Measurements from ENCODE around the gene KLF3. TPM values are rescaled to one million over a fixed set of nuclear protein-coding genes. Genes with fewer than 3 reads are reported as not detected.

Gene KLF3
- total RNA-seq, 1 experiment from 2014 or later: 11.6 TPM

DNA sequence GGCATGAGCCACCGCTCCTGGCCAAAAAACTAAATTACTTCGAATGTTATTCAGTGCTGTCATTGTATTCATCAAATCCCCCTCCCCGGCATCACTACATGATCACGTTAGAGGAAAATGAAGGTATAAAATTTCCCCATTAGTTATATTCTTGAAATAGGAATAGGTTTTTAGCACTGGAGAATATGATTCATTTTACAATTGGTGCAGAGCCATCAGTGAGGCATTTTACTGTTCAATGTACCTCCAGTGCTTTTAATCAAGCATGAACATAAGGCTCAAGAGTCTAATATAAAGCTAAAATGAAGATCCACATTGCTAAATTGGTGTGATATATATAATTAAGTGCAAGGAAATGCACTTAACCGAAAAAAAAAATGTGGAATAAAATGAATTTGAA, 18.3 kb downstream of the KLF3 start:
- no peak for DNase-seq (ENCODE audit: low read depth, low spot score)
- in situ Hi-C loops (cut with HindIII; ENCODE audit: low pct_unique_long_range_greater_than_20kb, low sequenced_read_pairs): no loop called here

DNA sequence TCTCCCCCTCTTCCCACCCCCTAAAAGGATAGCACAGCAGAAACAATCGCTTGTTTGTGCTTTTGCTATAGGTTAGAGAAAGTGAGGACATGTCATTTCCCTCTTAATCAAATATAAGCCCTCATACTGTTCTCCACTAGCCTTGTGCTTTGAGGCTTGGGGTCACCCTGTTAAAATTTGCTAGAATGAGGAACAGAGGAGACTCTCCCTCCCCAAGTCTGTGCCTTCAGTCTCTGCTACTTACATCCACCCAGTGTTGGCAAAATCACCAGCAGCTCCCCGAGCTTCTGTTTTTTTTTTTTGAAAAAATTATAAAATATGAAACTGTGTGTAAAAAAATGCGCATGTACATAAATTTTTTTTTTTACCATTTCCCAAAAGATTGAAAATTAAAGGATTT, 19.3 kb downstream of the KLF3 start:
- DNase-seq (ENCODE audit: low read depth, low spot score): no peak
- in situ Hi-C loops (cut with HindIII; ENCODE audit: low pct_unique_long_range_greater_than_20kb, low sequenced_read_pairs): no loop called here

DNA sequence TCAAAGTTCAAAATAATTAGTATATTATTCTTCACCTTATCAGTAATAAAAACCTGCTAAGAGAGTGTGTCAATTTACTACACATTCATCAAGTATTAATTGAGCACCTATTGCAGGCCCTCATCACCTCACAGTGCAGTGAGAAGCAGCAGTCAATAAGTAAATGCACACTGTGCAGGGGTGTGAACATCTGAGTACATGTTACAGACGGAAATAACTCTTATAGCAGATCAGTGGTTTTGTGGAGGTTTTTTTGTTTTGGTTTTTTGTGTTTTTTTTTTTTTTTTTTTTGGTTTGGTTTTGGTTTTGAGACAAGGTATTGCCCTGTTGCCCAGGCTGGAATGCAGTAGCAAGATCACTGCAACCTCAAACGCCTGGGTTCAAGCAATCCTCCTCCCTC, 20.3 kb downstream of the KLF3 start:
- in situ Hi-C loops (cut with HindIII; ENCODE audit: low pct_unique_long_range_greater_than_20kb, low sequenced_read_pairs): no loop called here
- no peak for DNase-seq (ENCODE audit: low read depth, low spot score)

DNA sequence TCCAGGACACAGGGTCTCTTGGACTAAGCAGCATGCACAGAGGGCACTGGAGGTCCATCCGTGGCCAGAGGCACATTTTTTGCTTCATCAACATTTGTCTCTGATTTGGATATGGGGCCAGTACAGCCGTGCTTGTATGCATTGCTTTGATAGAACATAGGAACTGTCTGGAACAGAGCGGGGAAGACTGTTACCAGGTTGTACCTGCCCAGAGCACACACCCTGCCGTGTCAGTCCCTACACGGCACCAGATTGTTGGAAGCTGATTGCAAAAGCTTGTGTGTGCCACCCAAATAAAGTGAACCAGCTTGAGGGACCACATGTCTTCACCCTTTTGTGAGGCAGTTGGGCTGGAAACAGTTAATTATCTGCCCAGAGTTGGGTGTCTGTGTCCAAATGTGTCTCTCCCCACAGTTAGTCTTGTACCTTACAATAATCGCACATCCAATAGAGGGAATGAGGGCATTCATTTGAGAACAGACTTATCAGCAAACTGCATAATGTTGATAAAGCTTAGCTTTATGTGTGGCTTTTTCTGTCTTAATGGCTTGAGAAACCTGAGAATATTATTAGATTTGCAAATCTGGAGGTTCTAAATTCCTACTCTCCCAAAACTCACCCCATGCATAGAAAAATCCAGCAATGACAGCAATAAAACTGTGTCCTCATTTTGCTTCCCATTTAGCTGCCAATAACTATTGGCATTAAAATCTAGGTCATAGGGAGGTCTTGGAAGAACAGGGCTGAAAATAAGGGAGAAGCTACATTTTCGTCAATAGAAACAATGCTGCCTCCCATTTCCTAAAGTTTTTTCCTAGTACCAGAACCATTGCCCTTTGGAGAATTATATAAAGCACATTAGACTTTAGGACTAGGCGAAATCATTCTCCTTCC, 21.2 kb downstream of the KLF3 start:
- no peak for DNase-seq (ENCODE audit: low read depth, low spot score)
- in situ Hi-C loops (cut with HindIII; ENCODE audit: low pct_unique_long_range_greater_than_20kb, low sequenced_read_pairs): no loop called here

DNA sequence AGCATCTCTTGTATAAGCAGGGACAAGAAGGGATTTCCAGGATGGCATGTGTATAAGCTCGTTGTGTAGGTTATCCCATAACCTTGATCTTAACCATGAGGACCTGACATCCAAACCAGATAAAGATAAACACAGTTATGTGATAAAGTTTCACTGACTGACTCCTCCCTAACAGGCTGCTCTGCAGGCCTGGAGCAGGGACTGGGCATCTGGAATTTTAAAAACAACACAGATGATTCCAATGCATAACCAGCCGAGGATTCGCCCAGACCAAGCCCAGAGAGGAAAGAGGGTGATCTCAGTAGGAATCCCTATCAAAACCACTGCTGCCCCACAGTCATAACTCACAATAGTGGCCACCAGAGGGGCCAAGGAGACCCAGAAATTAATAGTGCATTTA, 22.7 kb downstream of the KLF3 start:
- in situ Hi-C loops (cut with HindIII; ENCODE audit: low pct_unique_long_range_greater_than_20kb, low sequenced_read_pairs): no loop called here
- no peak for DNase-seq (ENCODE audit: low read depth, low spot score)

DNA sequence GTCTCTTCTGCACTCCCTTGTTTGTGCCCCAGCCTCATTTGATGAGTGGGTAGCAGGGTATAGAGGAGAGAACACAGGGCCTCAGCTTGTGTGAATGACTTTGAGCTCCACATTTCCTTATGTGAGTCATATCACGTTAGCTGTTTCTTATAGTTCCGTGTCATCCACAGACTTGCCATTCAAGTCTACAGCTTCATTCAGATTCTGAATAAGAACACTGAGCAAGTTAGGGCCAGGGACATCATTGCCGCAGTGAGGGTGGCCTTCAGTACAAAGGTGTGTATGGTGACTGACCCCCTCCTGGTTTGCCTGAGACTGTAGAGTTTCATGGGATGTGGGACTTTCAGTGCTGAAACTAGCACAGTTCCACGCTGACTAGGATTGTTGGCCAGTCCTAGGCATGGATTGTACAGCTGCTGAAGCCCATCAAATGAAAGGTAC, 23.6 kb downstream of the KLF3 start:
- in situ Hi-C loops (cut with HindIII; ENCODE audit: low pct_unique_long_range_greater_than_20kb, low sequenced_read_pairs): no loop called here
- DNase-seq (ENCODE audit: low read depth, low spot score): no peak

DNA sequence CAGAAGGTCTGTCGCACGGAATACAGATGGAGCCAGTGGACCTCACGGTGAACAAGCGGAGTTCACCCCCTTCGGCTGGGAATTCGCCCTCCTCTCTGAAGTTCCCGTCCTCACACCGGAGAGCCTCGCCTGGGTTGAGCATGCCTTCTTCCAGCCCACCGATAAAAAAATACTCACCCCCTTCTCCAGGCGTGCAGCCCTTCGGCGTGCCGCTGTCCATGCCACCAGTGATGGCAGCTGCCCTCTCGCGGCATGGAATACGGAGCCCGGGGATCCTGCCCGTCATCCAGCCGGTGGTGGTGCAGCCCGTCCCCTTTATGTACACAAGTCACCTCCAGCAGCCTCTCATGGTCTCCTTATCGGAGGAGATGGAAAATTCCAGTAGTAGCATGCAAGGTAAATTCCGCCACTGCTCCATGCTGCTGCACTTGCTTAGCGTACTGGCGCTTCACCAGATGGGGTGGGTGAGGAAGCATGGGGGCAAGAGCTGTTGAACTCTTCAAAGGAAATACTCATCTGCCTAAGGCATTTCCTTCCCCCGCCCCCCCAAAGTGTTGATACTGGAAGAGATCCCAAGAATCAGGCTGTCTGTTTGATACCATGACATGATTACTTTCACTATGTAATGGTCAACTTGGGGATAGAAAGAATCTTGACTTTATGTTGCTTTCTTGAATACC, 24.8 kb downstream of the KLF3 start:
- in situ Hi-C loops (cut with HindIII; ENCODE audit: low pct_unique_long_range_greater_than_20kb, low sequenced_read_pairs): no loop called here
- no peak for DNase-seq (ENCODE audit: low read depth, low spot score)

DNA sequence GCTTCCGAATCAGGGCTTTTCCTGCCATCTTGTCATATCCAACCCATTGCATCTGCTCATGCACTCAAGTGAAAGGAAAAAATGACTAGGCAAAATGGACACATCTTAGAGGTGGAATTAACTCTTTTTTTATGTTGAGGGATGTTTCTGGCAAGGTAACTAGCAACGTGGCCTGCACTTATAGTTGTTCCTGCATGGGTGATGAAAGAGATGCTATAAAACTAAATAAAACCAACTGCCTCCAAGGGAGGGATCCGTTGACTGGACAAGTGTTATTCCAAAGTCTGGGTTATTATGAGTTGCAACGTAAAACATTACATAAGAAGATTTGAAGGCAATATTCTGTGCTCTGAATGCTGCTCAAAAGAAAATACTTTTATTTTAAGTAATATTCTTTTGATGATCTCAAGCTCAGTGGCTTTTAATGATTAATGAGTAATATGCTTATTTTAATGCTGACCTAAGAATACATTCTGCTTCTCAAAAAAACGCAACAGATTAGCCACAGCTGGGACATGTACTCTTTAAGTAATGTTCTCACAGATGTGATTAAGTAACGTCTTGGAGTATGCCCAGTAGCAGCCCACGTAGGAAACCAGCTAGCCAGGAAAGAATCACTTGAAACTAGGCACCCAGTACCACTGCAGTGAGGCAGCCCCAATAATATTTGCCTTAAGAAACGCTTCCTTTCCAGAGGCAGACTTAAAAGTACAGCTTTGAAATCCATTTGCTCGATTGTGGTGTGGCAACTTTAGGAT, 27.4 kb downstream of the KLF3 start:
- DNase-seq (ENCODE audit: low read depth, low spot score): no peak
- in situ Hi-C loops (cut with HindIII; ENCODE audit: low pct_unique_long_range_greater_than_20kb, low sequenced_read_pairs): no loop called here

DNA sequence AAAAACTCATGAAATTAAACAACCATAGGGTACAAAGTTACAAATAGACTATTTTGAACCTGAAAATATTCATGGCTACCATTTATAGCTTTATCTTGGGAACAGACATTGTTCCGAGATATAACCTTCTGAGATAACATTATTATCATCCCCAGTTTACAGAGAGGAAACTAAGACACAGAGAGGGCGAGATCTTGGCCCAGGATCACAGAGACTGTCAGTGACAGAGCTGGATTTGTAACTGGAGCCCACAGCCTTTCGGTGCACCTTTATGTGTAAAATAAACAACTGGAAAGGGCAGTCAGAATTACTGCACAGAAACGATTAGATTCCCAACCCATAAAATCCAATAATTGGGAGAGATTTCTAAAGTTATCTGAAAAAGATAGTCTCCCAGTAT, 28.4 kb downstream of the KLF3 start:
- in situ Hi-C loops (cut with HindIII; ENCODE audit: low pct_unique_long_range_greater_than_20kb, low sequenced_read_pairs): no loop called here
- DNase-seq (ENCODE audit: low read depth, low spot score): no peak

DNA sequence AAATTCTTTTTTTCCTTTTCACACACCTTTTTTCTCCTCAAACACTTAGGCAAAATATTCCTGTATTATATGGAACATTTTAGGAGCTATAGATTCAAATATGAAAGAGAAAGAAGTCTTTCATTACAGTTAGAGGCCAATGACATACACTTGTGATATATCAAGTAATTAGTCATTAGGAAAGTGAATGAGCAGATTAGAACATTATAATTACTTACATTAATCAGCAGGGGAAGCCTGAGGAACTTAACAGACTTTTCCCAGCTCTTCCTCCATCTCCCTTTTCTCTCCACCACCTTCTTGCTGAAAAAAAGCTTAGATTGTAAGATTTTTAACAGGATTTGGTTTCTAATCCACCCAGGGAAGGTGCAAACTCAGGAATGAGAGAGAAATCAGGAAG, 29.6 kb downstream of the KLF3 start:
- no peak for DNase-seq (ENCODE audit: low read depth, low spot score)
- in situ Hi-C loops (cut with HindIII; ENCODE audit: low pct_unique_long_range_greater_than_20kb, low sequenced_read_pairs): no loop called here

DNA sequence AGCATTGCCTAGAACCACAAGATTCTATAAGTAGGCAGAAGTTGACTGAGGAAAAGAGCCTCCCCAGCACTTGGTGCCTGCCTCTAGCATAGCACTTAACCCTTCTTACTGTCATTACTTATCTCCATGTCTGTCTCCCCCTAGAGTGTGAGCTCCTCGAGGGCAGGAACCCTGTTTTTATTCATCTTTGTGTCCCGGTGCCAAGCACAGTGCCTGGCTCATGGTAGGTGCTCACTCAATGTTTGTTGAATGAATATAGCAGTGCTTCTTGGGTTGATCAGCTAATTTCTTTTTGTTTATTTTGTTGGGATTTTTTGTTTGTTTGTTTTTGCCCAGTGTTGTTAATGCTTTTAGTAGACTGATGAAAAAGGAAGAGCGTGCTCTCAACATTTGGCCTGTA, 30.3 kb downstream of the KLF3 start:
- no peak for DNase-seq (ENCODE audit: low read depth, low spot score)
- in situ Hi-C loops (cut with HindIII; ENCODE audit: low pct_unique_long_range_greater_than_20kb, low sequenced_read_pairs): no loop called here

DNA sequence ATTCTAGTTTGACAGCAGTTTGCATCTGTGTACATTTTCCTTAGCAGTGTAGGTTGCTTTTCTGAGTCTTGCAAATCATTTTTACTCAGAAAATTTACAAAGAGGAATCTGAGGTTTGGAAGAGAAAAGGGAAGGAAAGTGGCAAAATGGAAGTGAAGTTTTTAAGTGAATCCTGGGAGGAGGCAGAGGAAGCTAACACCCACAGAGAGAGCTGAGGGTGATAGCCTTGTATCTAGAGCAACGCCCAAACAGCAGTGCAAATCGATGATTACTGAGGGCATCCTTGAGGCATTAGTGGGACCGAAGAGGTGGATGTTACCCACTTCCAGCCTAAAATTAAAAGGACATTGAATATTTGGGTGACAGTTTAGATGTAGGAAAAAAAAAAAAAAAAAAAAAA, 31.8 kb downstream of the KLF3 start:
- no peak for DNase-seq (ENCODE audit: low read depth, low spot score)
- in situ Hi-C loops (cut with HindIII; ENCODE audit: low pct_unique_long_range_greater_than_20kb, low sequenced_read_pairs): no loop called here

DNA sequence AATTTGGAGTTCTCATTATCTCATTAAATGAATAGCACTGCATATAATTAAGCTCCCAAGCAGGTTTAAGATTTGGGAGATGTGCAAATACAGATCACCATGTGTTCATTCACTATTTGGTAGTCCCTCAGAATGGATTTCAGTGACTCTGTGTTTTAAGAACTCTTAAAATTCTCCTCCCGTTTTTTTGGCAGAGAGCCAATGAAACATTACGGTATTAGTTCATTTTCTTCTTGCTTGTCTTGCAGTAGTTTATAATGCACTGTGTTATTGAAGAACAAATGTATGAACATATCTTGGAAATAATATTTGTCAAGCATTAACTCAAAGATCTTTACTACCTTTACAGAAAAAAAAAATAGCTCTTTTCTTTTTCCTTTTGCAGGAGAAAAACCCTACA, 32.7 kb downstream of the KLF3 start:
- in situ Hi-C loops (cut with HindIII; ENCODE audit: low pct_unique_long_range_greater_than_20kb, low sequenced_read_pairs): no loop called here
- no peak for DNase-seq (ENCODE audit: low read depth, low spot score)

DNA sequence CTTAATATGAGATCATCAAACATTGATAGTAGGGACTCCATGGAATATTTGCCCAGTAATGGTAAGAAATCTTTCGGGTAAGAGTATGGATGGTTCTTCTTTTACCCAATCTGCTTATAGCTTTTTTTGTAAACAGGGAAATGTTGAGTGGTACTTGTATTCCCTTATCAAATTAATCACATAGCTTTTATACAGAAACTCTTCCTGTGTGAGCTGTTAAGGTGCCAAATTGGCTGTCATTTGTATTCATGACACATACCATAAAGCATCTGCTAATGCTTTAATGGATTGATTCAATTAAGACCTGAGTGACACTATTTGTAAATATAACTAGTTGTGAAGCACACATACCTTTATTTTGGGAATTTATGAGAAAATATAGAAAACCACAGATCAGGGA, 34.2 kb downstream of the KLF3 start:
- no peak for DNase-seq (ENCODE audit: low read depth, low spot score)
- in situ Hi-C loops (cut with HindIII; ENCODE audit: low pct_unique_long_range_greater_than_20kb, low sequenced_read_pairs): no loop called here

DNA sequence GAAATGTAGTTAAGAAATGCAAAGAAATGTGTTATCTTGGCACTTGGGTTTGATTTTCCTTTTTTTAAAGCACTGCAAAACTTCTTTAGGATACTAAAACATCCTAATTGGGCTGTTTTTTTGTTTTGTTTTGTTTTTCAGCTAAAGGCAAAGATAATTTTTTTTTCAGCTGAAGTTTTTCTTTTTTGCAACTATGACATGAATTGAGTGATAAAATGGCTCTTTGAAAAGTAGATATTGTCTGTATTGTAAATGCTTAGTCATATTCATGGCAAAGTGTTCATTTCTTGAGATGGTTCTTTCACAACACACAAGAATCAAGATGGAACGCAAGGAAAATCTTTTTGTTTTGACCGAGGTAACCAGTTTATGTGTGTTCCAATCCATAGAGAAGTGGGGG, 35.1 kb downstream of the KLF3 start:
- no peak for DNase-seq (ENCODE audit: low read depth, low spot score)
- in situ Hi-C loops (cut with HindIII; ENCODE audit: low pct_unique_long_range_greater_than_20kb, low sequenced_read_pairs): no loop called here

DNA sequence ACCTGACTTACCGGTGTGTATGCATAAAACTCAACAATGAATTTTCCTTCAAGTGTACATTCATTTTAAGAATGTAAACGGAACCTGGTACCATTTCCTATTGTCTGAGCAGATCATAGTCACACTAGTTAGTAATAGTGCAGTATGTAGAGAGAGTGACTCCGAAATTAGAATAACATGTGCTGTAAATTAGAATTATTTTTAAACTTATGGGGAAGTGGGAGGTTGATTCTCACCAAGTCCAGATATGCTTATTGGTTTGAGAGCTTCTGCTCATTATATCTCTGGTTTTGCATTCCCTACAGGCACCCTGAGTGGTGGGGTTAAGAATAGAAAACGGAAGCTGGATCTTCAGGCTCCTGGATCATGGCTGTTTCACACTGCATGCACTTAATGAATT, 39.6 kb downstream of the KLF3 start:
- no peak for DNase-seq (ENCODE audit: low read depth, low spot score)
- in situ Hi-C loops (cut with HindIII; ENCODE audit: low pct_unique_long_range_greater_than_20kb, low sequenced_read_pairs): no loop called here

DNA sequence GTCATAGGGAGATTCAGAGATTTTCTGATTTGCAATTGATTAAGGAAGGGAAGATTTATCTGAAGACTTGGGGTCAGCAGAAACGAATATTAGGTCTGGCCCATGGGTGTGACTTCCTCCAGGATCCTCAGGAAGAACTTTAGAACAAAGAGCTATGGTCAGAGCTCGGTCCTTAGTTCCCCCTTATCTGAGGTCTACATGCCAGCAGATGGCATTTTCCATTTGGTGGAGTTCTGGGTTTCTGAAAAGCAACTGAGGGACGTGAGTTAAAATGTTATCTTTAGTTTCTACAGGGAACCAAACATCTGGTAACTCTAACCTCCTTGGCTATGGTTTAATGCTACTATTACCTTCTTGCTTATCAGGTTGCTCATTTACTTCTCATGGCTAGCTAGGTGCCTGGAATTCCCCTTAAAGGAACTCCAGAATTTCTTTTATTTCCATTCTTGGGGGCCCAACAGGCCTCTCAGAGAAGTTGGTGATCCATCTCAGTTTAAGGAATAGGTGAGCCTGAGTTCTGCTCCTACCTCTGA, 40.7 kb downstream of the KLF3 start:
- no peak for DNase-seq (ENCODE audit: low read depth, low spot score)
- in situ Hi-C loops (cut with HindIII; ENCODE audit: low pct_unique_long_range_greater_than_20kb, low sequenced_read_pairs): no loop called here

DNA sequence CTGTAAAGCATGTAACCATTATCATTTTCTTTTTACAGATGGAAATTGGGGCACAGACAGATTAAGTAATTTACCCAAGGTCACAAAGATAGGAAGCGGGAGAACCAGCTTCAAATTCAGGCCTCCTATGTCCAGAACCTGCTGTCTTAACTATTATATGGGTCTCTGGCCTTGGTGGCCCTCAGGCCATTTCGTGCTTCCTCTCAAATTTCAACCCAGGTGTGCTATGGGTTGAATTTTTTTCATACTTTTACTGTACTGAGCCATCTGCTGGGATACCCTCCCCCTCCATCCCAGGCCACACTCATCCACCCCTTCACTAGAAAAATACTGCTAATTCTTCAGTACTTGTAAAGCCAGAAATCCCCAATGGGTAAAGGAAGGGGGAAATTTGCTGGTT, 42.3 kb downstream of the KLF3 start:
- DNase-seq (ENCODE audit: low read depth, low spot score): no peak
- in situ Hi-C loops (cut with HindIII; ENCODE audit: low pct_unique_long_range_greater_than_20kb, low sequenced_read_pairs): no loop called here
